Bronchial epithelial cell (primary cell): ENCODE results near the gene EVA1C. TPM values are rescaled to one million over a fixed set of nuclear protein-coding genes. Genes with fewer than 3 reads are reported as not detected.

Experiments used
- DNase-seq: peaks from one replicate; pipeline ENCODE4 v3.0.0-alpha.2; 2010; ENCODE audit warnings: low read depth
- FAIRE-seq: peaks from 2 replicates; lab custom pipeline; 2011; peaks lifted over from hg19 to GRCh38; lab: Jason Lieb, UNC
- H3K27me3 ChIP-seq: 2 replicates; pipeline ENCODE4 v1.5.1; 2011; ENCODE audit warnings: low read length; ENCODE audit not compliant: control insufficient read depth, insufficient read depth
- H3K36me3 ChIP-seq: 2 replicates; pipeline ENCODE4 v1.5.1; 2011; ENCODE audit warnings: low read length; ENCODE audit not compliant: control insufficient read depth, insufficient read depth
- H3K4me3 ChIP-seq: 2 replicates; pipeline ENCODE4 v1.5.1; 2011; ENCODE audit warnings: mild to moderate bottlenecking, low read depth, low read length, control low read depth
- CTCF ChIP-seq: IDR thresholded peaks from 2 replicates; pipeline ENCODE4 v1.5.1; 2011; ENCODE audit warnings: mild to moderate bottlenecking, moderate library complexity, low read length, control low read depth, inconsistent platforms; ENCODE audit not compliant: insufficient read depth, severe bottlenecking
- total RNA-seq: library from RNA; depleted of rRNA; stranded (reverse); fragments of >200 nt; gene quantifications from 2 replicates; pipeline ENCODE4 v1.2.1, GENCODE V29; 2014

The EVA1C gene
- total RNA-seq, 1 donor from 2014 or later: 9.0 TPM

- Histone ChIP-seq H3K4me3 (no peak overlapping the region), H3K27me3 (no peaks in the 10 kb centered on the region)
Observed at GRCh38 chr21:32410916-32411315, 1.6 kb upstream of the EVA1C start.

GRCh38 chr21:32411350-32412161, 950 bp upstream of the EVA1C start:
- Histone ChIP-seq H3K4me3 (peak overlapping the region; percentile 64), H3K36me3 (no peaks in the 10 kb centered on the region), H3K27me3 (no peaks in the 10 kb centered on the region)
- DNase-seq (no peak), FAIRE-seq (no peak)
- no peak for TF ChIP-seq CTCF

More at GRCh38 chr21:32410916-32411315, 1.6 kb upstream of the EVA1C start:
- H3K36me3 ChIP-seq: no peaks in the 10 kb centered on the region
- FAIRE-seq (no peak), DNase-seq (no peak)
- no peak for TF ChIP-seq CTCF

GRCh38 chr21:32413015-32413504, 554 bp downstream of the EVA1C start:
- no peak for FAIRE-seq
- peak; percentile 22 for DNase-seq
- Histone ChIP-seq H3K4me3 (peak overlapping the region; percentile 64), H3K36me3 (peaks cover 2% of the 10 kb centered on the region), H3K27me3 (no peaks in the 10 kb centered on the region)
- no peak for TF ChIP-seq CTCF

GRCh38 chr21:32413697-32414578, 1.4 kb downstream of the EVA1C start:
- Histone ChIP-seq H3K4me3 (peak overlapping the region; percentile 64), H3K27me3 (no peaks in the 10 kb centered on the region), H3K36me3 (peaks cover 2% of the 10 kb centered on the region)
- TF ChIP-seq CTCF: no peak
- FAIRE-seq (no peak), DNase-seq (peak; percentile 40)

GRCh38 chr21:32414579-32415358, 2.3 kb downstream of the EVA1C start:
- no peak for FAIRE-seq
- TF ChIP-seq CTCF: peak; percentile 45
- Histone ChIP-seq H3K4me3 (no peak overlapping the region), H3K27me3 (no peaks in the 10 kb centered on the region), H3K36me3 (peaks cover 2% of the 10 kb centered on the region)
- DNase-seq: peak; percentile 51
